Activated T-cell treated with anti-CD3 and anti-CD28 coated beads for 24 hours (primary cell): ENCODE measurements around the gene CYP2W1.
A peak's percentile ranks its signal among the peaks of the same experiment; 100 is the strongest.
"Not testable (repeated sequence)": the region's sequence is repeated elsewhere in the genome, so short reads cannot be mapped to it uniquely, and the experiment has no call there.

Experiments
- DNase-seq: peaks from one replicate; pipeline ENCODE4 v3.0.0-alpha.2; 2020; ENCODE audit warnings: low read depth

Gene CYP2W1

DNA sequence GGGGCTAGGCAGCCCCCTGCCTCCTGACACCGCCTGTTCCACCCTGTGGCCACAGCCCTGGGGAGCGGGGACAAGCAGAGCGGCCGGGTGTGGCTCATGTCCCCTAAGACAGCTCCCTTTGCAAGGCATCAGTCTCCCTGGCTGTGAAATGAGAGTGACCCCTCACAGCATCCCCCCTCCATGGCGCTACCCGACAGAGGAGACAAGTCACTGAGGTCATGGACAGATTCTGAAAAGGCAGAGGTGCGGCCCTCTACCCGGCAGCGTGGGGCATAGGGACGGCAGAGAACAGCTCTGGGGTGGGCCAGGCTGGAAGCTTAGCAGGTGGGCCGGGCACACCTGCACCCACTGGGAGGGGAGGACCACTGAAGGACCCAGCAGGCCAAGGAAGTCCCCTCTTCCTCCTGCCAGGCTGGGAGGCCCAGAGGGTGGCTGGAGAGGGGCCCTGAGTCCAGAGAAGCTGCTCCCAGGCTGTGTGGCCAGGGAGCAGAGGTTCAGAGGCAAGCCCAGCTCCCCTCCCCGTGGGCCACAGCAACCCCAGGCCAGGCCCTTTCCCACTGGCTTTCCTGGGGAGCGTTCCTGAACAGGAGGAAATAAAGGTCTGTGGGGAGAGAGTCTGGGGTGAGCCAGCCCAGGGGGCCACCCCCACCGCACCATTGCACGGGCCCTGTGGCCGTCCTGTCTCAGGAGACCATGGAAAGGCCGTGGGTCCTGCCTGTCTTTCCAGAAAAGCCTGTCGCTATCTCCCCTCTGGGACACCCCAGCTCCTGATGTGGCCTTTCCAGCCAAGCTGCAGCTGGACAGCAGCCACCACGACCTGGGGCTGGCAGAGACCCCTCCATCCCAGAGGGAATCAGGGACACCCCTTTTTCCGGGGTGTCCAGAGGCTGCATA is 30.2 kb upstream of the CYP2W1 start:
- no peak for DNase-seq

DNA sequence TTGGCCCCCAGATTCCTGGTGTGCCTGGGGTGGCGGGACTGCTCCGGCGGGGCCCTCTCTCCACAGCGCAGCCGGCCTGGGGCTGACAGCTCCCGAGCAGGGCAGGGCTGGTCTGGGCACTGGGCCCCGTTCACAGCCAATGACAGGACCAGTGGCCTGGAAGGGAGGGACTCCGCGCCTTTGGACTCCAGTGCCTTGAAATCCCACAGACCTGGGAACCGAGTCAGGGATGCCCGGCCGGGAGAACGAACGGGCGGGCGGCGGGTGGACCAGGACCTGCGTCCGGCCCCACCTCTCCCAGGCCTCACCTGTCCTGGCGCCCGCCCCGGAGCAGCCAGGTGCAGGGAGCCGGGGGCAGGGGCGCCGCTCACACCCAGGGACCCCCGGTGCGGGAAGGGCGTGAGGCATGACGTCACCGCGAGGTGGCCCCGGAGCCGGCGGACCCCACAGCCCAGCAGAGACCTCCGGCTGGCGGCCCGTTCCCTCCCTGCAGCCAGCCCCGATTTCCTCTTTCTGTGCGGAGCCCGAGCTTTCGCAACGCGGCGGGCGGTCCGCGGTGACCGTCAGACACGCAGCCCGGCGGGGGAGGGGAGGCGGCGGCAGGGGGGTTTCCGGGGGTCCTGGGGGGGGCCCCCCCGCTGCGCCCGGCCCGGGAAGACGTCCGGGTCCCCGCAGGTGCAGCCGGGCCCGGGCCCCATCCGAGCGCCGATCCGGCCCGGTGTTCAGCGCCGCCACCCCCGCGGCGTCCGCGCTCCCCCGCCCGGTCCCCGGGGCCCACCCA is 29.2 kb upstream of the CYP2W1 start:
- no peak for DNase-seq

DNA sequence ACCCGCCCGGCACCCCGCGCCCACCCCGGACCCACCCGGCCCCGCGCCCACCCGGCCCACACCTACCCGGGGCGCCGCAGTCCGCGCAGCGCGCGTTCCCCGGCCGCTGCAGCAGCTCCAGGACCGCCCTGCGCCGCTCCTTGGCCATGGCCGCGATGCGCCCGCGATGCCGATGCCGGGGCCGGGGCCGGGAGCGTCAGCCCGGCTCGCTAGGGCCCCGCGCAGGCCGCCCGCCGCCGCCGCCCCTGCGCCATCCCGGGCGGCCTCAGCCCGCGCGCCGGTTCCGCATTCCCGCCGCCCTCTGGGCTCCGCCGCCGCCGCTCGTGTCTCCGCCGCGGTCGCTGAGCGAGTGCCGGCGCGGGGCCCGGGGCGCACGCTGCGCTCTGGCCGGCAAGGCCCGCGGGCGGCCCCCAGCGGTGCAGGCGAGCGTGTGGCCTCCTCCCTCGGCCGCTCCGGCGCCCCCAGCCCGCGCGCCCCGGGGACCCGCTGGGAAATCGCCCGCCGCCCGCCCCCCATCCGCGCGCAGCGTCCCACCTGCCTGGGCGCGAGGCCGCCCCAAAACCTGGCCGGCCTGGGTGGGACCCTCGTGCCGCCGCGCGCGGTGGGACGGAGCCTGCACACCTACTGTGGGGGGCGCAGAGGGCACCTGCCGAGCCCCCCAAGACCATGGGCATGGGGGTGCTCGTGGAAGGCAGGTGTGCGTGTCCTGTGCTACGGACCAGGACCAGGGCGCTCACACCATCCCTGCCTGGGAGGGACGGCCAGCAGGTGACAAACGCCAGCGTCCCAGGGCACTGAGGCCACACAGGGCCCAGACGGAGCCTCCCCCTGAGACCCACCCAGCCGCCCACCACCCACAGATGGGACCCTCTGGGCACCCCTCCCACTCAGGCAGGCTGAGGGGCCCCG is 28.4 kb upstream of the CYP2W1 start, which contains the start of gene ADAP1:
TSS of gene ADAP1 (minus strand) at position 351 of the 909 bp plus-strand sequence. CDS start at position 148, 203 bp downstream.
- DNase-seq = peak; percentile 58

DNA sequence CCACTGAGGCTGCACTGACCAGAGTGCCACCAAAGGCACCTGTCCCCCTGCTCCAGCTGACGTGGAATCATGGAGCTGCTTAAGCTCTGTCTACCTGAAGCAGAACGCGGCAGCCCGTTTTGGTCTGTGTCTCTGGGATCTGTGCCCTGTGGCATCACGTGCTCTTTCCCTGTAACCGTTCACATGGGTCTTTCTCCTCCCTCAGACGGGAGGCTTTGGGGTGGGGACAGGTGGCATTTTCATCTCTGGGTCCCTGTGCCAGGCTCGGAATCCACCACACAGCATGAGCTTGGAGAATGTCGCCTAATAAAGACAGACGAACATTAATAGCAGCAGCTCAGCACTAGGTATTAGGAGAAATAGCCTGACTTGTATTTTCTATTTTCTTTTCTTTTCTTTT is 26.9 kb upstream of the CYP2W1 start:
- DNase-seq = no peak

DNA sequence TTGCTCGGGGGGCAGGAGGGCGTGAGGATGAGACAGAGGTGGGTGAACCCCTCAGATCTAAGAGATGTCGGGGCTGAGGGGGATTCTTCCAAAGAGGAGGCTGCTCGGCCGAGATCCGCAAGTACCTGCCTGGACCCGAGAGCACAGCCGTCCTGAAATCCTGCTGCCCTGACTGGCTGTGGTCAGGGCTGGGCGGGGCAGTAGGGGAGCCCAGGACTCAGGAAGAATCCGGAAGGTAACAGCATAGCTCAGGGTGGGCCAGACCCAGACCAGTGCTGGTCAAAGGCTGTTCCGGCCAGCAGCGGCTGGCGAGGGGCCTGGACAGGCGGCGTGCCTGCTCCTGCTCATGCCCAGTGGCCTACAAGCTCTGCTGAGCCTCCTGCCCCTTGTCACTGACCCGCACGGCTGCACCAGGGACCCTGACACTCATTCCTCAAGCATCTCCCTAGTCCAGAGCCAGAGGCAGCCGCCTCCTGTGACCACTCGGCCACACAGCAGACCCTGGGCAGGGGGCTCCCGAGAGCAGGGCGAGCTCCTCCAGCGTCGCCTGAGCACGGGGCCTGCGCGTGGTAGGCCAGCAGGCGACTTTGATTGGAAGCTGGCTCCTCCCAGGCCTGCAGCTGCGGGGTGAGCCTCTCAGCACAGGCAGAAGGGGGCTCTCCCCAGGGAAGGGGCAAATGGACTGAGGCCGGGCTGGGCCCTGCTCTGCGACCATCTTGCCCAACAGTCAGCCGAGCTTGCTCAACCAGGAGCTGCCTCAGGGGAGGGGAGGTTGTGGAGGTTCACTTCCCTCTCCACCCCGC is 25.4 kb upstream of the CYP2W1 start:
- DNase-seq = no peak

DNA sequence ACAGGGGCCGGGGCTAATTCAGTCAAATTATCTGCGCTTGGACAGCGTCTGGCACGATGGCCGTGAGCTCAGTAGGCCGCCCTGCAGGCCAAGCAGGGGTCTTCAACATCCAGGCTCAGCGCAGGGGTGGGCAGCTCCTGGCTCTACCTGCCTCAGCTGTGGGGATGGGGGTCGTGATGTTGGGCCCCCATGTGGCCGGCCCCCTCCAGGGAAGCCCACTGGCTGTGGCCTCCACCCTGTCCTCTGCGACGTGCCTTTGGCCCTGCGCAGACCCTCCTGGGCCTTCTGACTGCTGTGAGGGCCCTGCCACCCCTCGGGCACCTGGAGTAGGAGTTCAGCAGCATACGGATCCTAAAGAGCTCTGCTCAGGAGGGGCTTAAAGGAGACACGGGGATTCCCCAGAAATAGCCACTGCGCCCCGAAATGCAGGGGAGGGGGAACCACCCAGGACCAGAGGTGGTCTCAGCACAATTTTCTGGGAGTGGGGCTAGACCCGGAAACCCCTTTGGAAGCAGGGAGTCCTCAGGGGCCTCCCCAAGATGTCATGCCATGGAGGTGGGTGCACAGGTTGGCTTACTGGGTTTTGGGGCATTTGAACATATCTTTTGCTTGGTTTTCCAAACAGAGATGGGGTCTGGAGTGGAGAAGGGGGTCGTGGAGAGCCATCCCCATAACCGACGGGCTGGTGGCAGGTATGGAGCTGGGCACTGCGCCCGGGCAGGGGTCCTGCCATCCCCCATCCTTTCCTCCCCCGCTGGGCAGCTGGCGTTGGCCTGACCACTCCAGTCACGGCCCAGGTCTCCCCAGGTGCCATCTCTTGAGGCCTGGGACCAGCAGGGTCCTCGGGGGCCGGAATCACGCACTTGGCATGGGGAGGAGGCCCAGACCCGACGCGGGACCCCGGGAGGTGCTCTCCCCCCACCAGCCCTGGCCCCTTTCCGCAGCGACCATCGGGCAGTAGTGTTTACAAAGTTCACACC is 24.5 kb upstream of the CYP2W1 start:
- DNase-seq = no peak

DNA sequence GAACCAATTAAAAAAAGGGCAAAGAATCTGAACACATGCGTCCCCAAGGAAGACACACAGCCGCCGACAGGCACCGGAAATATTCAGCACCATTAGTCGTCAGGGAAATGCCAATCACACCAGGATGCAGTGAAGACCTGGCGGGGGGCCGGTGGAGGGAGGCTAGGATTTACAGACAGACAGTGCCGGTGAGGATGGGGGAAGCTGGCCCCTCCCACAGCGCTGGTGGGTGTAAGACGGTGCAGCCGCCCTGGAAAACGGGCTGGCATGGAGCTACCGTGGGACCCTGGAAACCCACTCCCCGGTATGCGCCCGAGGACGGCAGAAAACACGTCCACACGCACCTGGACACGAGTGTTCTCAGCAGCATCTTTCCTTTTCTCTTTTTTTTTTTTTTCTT is 23.7 kb upstream of the CYP2W1 start:
- no peak for DNase-seq

DNA sequence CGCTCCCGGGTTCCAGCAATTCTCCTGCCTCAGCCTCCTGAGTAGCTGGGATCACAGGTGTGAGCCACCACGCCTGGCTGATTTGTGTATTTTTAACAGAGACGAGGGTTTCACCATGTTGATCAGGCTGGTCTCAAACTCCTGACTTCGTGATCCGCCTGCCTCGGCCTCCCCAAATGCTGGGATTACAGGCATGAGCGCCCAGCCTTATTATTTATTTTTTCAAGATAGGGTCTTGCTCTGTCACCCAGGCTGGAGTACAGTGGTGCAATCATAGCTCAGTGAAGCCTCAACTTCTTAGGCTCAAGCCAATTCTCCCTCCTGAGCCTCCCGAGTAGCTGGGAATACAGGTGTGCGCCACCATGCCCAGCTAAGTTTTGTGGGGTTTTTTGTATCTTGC is 23.2 kb upstream of the CYP2W1 start:
- not testable (repeated sequence) for DNase-seq

DNA sequence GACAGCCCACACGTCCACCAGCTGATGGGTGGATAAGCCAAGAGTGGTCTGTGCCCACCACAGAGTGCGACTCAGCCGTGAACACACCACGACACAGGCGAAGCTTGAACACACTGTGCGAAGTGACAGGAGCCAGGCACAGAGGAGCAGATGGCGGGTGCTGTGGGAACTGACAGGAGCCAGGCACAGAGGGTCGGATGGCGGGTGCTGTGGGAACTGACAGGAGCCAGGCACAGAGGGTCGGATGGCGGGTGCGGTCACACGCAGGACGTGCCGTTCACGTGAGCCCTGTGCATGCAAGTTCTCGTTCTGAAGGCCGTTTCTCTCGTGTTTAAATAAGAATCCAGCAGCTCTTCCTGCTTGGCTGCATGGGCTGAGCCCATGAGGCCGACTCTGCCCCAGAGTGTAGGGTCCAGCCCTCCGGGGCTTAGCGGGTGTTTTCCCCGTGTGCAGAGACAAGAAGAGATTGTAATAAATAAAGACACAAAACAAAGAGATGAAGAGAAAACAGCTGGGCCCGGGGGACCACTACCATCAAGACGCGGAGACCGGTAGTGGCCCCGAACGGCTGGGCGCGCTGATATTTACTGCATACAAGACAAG is 22.6 kb upstream of the CYP2W1 start:
- DNase-seq = no peak

DNA sequence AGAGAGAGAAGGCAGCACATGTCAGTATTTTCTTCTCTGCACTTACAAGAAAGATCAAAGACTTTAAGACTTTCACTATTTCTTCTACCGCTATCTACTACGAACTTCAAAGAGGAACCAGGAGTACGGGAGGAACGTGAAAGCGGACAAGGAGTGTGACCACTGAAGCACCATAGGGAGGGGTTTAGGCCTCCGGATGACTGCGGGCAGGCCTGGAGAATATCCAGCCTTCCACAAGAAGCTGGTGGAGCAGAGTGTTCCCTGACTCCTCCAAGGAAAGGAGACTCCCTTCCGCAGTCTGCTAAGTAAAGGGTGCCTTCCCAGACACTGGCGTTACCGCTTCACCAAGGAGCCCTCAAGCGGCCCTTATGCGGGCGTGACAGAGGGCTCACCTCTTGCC is 22.0 kb upstream of the CYP2W1 start:
- DNase-seq = not testable (repeated sequence)

DNA sequence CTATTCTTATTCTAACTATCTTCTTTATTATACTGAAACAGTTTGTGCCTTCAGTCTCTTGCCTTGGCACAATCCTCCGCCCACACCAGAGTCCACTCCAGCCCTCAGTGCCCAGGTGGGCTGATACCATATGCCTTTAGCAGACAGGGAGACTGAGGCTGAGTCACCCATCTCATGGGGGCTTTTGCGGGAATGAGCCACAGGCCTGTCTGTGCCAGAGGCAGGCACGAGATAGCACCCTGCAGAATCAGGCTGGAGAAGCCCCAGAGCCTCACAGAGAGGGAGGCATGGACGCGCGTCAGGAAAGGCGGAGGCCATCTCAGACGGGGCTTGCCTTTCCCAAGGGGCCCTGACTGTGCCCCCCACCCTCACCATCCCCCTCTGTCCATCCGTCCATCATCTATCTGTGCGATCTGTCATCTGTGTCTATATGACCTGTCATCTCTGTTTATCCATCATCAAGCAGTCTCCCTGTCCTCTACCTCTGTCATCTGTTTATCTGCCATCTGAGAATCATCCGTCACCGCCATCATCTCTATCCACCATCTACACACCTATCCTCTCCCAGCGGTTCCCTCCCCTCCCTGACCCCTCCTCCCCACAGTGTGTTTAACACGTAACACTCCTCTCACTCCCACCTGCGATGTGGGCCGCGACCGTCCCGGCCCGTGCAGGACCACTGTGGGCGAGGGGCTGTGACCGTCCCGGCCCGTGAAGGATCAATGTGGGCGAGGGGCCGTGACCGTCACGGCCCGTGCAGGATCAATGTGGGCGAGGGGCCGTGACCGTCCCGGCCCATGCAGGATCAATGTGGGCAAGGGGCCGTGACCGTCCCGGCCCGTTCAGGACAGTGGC is 21.2 kb upstream of the CYP2W1 start:
- no peak for DNase-seq

DNA sequence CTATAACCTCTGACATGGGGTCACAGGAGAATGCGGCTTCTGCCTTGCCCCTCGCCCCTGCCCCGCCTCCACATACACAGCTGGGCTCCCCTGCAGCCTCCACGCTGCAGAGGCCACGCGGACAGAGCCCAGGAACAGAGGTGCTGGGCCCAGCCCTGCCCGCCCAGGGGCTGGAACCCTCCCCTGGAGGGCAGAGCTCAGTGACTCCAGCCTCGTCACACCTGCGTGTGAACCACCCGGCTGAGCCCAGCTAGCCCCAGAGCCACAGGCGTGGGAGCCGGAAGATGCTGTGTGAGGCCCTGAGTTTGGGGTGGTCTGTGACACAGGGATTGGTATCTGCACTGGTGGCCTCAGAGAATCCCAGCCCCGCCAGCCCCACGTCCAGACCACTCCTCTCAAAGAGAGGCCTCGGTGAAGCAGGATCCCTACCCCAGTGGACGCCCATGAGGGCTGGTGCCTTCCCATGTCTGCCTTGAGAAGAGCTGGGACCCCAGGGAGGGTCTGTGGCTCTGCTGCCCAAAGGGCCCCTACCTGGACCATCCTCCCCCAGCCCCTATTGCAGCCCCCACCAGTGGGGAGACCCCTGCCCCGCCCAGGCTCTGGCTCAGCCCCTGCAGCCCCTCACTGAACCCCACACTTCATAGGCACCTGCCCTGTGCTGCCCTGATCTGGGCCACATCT is 20.4 kb upstream of the CYP2W1 start:
- DNase-seq = no peak

DNA sequence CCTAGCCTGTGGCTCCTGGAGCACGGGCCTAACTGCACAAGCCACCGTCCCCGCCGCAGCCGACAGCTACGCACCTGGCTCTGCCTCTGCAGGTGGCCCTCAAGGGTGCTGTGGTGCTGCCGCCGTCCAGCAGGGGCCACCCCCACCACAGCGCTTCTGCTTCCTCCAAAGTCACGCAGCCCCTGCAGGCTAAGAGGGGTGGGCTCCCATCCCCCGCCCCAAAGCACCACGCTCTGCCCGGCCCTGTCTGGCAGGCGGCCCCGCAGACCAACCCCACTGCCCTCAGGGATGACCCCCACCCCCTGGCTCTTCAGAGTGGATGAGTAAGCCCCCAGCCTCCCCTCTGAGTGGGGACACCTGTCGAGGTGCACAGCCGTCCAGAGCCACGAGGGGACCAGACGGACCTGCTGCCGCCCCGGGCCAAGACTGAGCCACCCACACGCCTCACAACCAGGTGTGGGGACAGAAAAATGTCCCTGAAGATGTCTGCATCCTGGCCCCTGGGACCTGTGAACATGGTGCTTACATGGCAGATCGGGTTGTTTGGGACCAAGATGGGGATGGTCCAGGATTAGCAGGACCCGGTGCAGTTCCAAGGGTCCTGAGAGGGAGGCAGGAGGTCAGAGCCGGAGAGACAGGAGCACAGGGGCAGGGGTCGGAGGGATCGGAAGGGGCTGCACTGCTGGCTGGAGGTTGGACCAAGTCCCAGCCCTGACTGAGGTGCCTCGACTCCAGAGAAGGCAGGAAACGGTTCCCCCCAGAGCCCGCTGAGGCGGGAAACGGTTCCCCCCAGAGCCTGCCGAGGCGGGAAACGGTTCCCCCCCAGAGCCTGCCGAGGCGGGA is 19.5 kb upstream of the CYP2W1 start:
- no peak for DNase-seq

DNA sequence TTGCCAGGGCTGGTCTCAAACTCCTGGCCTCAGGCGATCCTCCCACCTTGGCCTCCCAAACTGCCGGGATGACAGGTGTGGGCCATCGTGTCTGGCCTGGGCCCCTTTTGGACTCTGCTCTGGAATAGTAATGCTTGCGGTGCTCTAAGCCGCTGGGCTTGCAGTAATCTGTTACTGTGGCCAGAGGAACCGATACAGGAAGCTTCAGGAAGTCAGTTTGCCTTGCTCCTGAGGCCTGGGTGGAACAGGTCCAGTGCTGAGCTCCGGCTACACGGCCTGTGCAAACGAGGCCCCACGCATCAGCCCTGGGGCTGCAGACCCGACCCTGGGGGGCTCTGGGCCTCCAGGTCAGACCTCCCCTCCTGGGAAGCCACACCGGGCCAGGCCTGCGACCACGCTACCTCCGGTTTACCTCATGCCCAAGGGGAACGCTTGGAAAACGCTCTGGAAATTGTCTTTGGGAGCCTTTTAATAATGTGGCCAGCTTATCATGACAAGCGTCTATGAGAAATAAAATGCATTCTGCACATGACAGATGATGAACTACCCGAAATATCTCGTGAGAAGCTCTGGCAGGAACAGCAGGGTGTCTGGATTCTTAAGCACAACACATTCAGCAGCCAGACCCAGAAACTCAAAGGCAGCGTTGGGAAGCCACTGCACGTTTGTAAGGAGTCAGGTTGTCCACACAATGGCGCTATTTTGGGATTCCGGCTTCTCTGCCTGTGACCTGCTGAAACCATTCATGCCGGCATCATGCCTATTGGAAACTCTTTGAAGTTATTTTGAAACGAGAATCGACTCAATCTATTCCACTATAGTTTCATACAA is 18.4 kb upstream of the CYP2W1 start:
- no peak for DNase-seq

DNA sequence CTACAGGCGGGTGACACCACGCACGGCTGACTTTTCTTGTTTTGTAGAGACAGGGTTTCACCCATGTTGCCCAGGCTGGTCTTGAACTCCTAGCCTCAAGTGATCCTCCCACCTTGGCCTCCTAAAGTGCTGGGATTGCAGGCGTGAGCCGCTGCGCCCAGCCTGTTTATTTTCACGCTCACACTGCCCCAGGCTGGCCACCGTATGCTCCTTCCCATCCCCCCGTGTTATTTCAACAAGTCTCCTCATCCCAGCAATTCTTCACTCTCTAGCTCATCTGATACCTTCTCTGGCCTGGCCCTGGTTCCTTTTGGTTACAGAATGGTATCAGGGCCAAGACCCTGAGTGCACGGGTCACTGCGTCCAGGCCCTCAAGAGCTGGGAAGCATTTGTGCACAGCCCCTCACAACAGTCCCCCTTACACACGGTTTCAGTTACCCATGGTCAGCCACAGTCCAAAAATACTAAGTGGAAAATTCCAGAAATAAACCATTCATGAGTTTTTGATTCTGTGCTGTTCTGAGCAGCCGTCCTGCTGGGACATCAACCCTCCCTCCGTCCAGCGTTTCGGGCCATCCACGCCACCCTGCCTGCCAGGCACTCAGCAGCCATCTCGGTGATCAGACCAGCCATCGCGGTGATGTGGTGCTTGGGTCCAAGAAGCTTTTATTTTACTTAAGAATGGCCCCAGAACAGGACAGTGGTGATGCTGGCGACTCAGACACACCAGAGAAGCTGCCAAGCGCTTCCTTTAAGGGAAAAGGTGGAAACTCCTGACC is 16.5 kb upstream of the CYP2W1 start:
- no peak for DNase-seq
